Natural killer cell (primary cell): ENCODE measurements around the gene GNG12. TPM values are rescaled to one million over a fixed set of nuclear protein-coding genes. Genes with fewer than 3 reads are reported as not detected.

ENCODE experiments used
- ATAC-seq, 3 donors: fragments of 150-1000 bp in 2 of 3; fragments of 200-7000 bp in 1 of 3; cut with Tn5 transposase; 1 replicate in 1 of 3; 2 replicates in 2 of 3; pipeline ENCODE4 v1.10.0; 2021; ENCODE audit warnings: mild to moderate bottlenecking in 2 of 3, moderate library complexity in 2 of 3
- DNase-seq, 2 donors: peaks; one replicate each; pipeline versions ENCODE4 v3.0.0 to v3.0.0-alpha.2; 2013 to 2021; ENCODE audit warnings: mixed read lengths in 1 of 2
- H3K27ac ChIP-seq: one replicate; pipeline ENCODE4 v1.5.1; 2013; ENCODE audit warnings: mild to moderate bottlenecking, low read length
- H3K27me3 ChIP-seq: one replicate; pipeline ENCODE4 v1.6.1; 2013; ENCODE audit warnings: low read length; ENCODE audit not compliant: control insufficient read depth, insufficient read depth
- H3K36me3 ChIP-seq: one replicate; pipeline ENCODE4 v1.6.1; 2013; ENCODE audit warnings: low read length; ENCODE audit not compliant: control insufficient read depth, insufficient read depth
- H3K4me1 ChIP-seq: one replicate; pipeline ENCODE4 v1.6.1; 2013; ENCODE audit warnings: low read length; ENCODE audit not compliant: control insufficient read depth, insufficient read depth
- H3K4me3 ChIP-seq: one replicate; pipeline ENCODE4 v1.5.1; 2013; ENCODE audit warnings: low read length
- H3K9me3 ChIP-seq: one replicate; pipeline ENCODE4 v1.6.1; 2013; ENCODE audit warnings: low read length; ENCODE audit not compliant: control insufficient read depth, insufficient read depth
- H3K27ac Mint-ChIP-seq, 2 donors: one replicate each; pipeline ENCODE4 v1.8.0; 2022; ENCODE audit warnings: mild to moderate bottlenecking in 2 of 2, mixed read lengths in 2 of 2, moderate library complexity in 1 of 2
- H3K27me3 Mint-ChIP-seq, 2 donors: one replicate each; pipeline ENCODE4 v1.8.0; 2022; ENCODE audit warnings: low read depth in 2 of 2, mixed read lengths in 2 of 2
- H3K36me3 Mint-ChIP-seq: one replicate; pipeline ENCODE4 v1.8.0; 2022; ENCODE audit warnings: mixed read lengths
- H3K4me1 Mint-ChIP-seq, 2 donors: one replicate each; pipeline ENCODE4 v1.8.0; 2022; ENCODE audit warnings: mixed read lengths in 2 of 2
- H3K4me3 Mint-ChIP-seq: one replicate; pipeline ENCODE4 v1.8.0; 2022; ENCODE audit warnings: mild to moderate bottlenecking, moderate library complexity, mixed read lengths
- H3K9me3 Mint-ChIP-seq, 2 donors: one replicate each; pipeline ENCODE4 v1.8.0; 2022; ENCODE audit warnings: mixed read lengths in 2 of 2
- CTCF ChIP-seq: fragments of 200-600 bp; IDR thresholded peaks from one replicate; pipeline ENCODE4 v1.8.0; 2022; ENCODE audit warnings: antibody characterized with exemption
- WGBS: methylation state at CpG from one replicate; pipeline ENCODE4 v1.1.7; 2013; ENCODE audit warnings: missing lambda C conversion rate; ENCODE audit not compliant: insufficient coverage; 5-methylcytosine and 5-hydroxymethylcytosine counted together
- intact Hi-C: fragments of 100-400 bp; cut with micrococcal nuclease; formaldehyde crosslinking; loops from one replicate; pipeline ENCODE4 v1.14.2; 2022
- total RNA-seq, 4 donors: library from RNA; stranded (reverse); fragments of 120-200 nt in 1 of 4; gene quantifications; one replicate each; pipeline versions ENCODE4 v1.2.3 to v1.2.4, GENCODE V29; 2013 to 2022

GNG12 gene
- total RNA-seq, 3 donors from 2014 or later (not counting 1 experiment from before 2014, with no cell fraction given) = not detected

GRCh38 chr1:67807282-67807681 is 26.0 kb downstream of the GNG12 start:
- H3K9me3 ChIP-seq = no peaks in the 10 kb centered on the region
- no peaks in the 10 kb centered on the region for H3K36me3 Mint-ChIP-seq
- peaks cover 3% of the 10 kb centered on the region for H3K27me3 ChIP-seq
- H3K36me3 ChIP-seq = no peaks in the 10 kb centered on the region
- no peak overlapping the region for H3K27ac Mint-ChIP-seq
- no peaks in the 10 kb centered on the region for H3K4me1 Mint-ChIP-seq
- TF ChIP-seq CTCF = no peak
- H3K4me1 ChIP-seq = no peaks in the 10 kb centered on the region
- no peak overlapping the region for H3K27ac ChIP-seq
- DNase-seq (no peak), ATAC-seq (no peak)
- H3K27me3 Mint-ChIP-seq = peaks cover 15 to 43% of the 10 kb centered on the region in 2 donors
- no peak overlapping the region for H3K4me3 Mint-ChIP-seq
- no peaks in the 10 kb centered on the region for H3K9me3 Mint-ChIP-seq
- no peak overlapping the region for H3K4me3 ChIP-seq
- intact Hi-C loops = no loop called here

GRCh38 chr1:67804710-67805109 is 28.6 kb downstream of the GNG12 start:
- H3K4me1 ChIP-seq = no peaks in the 10 kb centered on the region
- no peak overlapping the region for H3K4me3 Mint-ChIP-seq
- no peak for TF ChIP-seq CTCF
- DNase-seq (no peak), ATAC-seq (no peak)
- peaks cover 3% of the 10 kb centered on the region for H3K27me3 ChIP-seq
- no peaks in the 10 kb centered on the region for H3K9me3 Mint-ChIP-seq
- 75% methylated on average over 2 of the region's 2 CpGs for WGBS
- H3K36me3 ChIP-seq = no peaks in the 10 kb centered on the region
- H3K36me3 Mint-ChIP-seq = no peaks in the 10 kb centered on the region
- H3K4me1 Mint-ChIP-seq = no peaks in the 10 kb centered on the region
- H3K9me3 ChIP-seq = no peaks in the 10 kb centered on the region
- peaks cover 22 to 55% of the 10 kb centered on the region in 2 donors for H3K27me3 Mint-ChIP-seq
- H3K27ac Mint-ChIP-seq = no peak overlapping the region
- no peak overlapping the region for H3K4me3 ChIP-seq
- intact Hi-C loops = no loop called here
- H3K27ac ChIP-seq = no peak overlapping the region

- Mint-ChIP-seq H3K36me3 (no peaks in the 10 kb centered on the region), H3K4me3 (no peak overlapping the region), H3K27me3 (peaks cover 19 to 55% of the 10 kb centered on the region in 2 donors), H3K9me3 (no peaks in the 10 kb centered on the region), H3K4me1 (no peaks in the 10 kb centered on the region), H3K27ac (no peak overlapping the region)
- WGBS = 76% methylated on average over 5 of the region's 7 CpGs
- H3K9me3 ChIP-seq = no peaks in the 10 kb centered on the region
- intact Hi-C loops = no loop called here
- H3K27me3 ChIP-seq = peaks cover 3% of the 10 kb centered on the region
- H3K4me3 ChIP-seq = no peak overlapping the region
- no peak for ATAC-seq
- H3K4me1 ChIP-seq = no peaks in the 10 kb centered on the region
- no peak for TF ChIP-seq CTCF
- no peak overlapping the region for H3K27ac ChIP-seq
- H3K36me3 ChIP-seq = no peaks in the 10 kb centered on the region
- no peak for DNase-seq
Observed at GRCh38 chr1:67803380-67804279, 29.6 kb downstream of the GNG12 start.
